NCI-H146 (cell line): Measurements from ENCODE around the gene UCK2.
"Not testable (repeated sequence)": the region's sequence is repeated elsewhere in the genome, so short reads cannot be mapped to it uniquely, and the experiment has no call there.

Experiments
- DNase-seq: peaks from one replicate; lab custom pipeline; 2025; lab: John Stamatoyannopoulos, UW

The UCK2 gene

GRCh38 chr1:165827268-165828102 is at the start of gene UCK2:
TSS of gene UCK2 (plus strand) at chr1:165827614. CDS start at chr1:165827834, 220 bp downstream.
- DNase-seq: peak; percentile 89

DNA sequence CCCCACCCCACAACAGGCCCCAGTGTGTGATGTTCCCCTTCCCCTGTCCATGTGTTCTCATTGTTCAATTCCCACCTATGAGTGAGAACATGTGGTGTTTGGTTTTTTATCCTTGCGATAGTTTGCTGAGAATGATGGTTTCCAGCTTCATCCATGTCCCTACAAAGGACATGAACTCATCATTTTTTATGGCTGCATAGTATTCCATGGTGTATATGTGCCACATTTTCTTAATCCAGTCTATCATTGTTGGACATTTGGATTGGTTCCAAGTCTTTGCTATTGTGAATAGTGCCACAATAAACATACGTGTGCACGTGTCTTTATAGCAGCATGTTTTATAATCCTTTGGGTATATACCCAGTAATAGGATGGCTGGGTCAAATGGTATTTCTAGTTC is 49.2 kb upstream of the UCK2 start:
- DNase-seq: not testable (repeated sequence)

DNA sequence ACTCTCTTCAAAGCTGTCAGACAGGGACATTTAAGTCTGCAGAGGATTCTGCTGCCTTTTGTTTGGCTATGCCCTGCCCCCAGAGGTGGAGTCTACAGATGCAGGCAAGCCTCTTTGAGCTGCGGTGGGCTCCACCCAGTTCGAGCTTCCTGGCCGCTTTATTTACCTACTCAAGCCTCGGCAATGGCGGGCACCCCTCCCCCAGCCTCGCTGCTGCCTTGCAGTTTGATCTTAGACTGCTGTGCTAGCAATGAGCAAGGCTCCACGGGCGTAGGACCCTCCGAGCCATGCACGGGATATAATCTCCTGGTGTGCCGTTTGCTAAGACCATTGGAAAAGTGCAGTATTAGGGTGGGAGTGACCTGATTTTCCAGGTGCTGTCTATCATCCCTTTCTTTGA is 43.9 kb upstream of the UCK2 start:
- not testable (repeated sequence) for DNase-seq

- no peak for DNase-seq
Measured at GRCh38 chr1:165787741-165788140, 39.7 kb upstream of the UCK2 start.

- DNase-seq: no peak
Measured at GRCh38 chr1:165793951-165794350, 33.5 kb upstream of the UCK2 start.

DNA sequence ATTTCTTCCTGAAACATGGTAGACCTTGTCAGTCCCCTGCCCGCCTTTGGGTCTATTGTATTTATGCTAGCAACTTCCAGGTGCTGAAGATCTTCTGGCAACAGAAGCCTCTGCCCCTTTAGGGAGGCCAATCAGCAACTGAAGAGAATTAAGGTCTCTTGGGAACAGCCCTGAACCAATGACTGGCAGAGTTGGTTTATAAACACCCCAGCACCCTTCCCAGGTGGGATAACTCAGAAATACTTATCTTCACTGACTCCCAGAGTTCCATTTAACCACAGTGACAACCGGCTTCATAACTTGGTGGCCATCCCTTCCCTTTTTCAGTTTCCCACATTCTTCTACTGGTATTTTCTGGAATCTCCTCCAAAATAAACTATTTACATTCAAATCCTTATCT is 31.5 kb upstream of the UCK2 start:
- DNase-seq: no peak

DNA sequence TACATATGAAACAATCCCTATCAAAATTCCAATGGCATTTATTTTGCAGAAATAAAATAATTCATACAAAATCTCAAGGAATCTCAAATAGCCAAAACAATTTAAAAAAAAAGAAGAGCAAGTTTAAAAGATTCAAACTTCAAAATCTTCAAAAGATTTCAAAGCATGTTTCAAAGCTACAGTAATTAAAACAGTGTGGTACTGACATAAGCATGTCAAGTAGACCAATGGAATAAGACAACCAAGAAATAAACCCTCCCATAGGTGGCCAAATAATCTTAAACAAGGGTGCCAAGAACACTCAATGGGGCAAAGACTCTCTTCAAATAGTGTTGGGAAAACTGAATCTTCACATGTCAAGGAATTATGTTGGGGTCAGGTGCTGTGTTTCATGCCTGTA is 28.0 kb upstream of the UCK2 start:
- no peak for DNase-seq

DNA sequence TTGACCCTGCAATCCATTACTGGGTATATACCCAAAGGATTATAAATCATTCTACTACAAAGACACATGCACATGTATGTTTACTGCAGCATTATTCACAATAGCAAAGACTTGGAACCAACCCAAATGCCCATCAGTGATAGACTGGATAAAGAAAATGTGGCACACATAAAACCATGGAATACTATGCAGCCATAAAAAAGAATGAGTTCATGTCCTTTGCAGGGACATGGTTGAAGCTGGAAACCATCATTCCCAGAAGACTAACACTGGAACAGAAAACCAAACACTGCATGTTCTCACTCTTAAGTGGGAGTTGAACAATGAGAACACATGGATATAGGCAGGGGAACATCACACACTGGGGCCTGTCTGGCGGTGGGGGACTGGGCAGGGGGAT is 22.9 kb upstream of the UCK2 start:
- DNase-seq: not testable (repeated sequence)

DNA sequence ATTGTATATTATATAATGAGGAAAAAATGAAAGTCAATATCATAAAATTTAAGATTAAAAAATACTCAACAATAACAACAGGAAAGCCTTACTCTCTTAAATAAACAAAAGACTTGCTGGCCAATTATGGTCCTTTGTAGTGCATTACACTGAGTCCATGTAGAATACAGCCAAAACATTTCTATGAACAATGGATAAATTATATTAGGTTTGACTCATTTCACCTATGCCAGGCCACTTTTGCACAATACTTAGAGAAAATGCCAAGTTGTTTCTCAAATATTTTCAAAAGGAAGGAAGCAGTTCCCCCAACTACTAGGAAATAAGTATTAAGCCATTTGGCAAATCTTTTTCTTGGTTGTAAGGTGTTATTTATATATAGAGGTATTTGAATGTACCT is 19.8 kb upstream of the UCK2 start:
- no peak for DNase-seq

GRCh38 chr1:165815725-165816124 is 11.7 kb upstream of the UCK2 start:
- DNase-seq: no peak

- no peak for DNase-seq
Measured at GRCh38 chr1:165816157-165816556, 11.3 kb upstream of the UCK2 start.

- DNase-seq: no peak
Measured at GRCh38 chr1:165816826-165817497, 10.5 kb upstream of the UCK2 start.

- DNase-seq: no peak
Measured at GRCh38 chr1:165823552-165824268, 3.7 kb upstream of the UCK2 start.

GRCh38 chr1:165824269-165824643 is 3.2 kb upstream of the UCK2 start:
- DNase-seq: no peak

GRCh38 chr1:165826565-165827267 is 698 bp upstream of the UCK2 start:
- DNase-seq: no peak

GRCh38 chr1:165828103-165828668 is 772 bp downstream of the UCK2 start:
- DNase-seq: peak; percentile 68

DNA sequence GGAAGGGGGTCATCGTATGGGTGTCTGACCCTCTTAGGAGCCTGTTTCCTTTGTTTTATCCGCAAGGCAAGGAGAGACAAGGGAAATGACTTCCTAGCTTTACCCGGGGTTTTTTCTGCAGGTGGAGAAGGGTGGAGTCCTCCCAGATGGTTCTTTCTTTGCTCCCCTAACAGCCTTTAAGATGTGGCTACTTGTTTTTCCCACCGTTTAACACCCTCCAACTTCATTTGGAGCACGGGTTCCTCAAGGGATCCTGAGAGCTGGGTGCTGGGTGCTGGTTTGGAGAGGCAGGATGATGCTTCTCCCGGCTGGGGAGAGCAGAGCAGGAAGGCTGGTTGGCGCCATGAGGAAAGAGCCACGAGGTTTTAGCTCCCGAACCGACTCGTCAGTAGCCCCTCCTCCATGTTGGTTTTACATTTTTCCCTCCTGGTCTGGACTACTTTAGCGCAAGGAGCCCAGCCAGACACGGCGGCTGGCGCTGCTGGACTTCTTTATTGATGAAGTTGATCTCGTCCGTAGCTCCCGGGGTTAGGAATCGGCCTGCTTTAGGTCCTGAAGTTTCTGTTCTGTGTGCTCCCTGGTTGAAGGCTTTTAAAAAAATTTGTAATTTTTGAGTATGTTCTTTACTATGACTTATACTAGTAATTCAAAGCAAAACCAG is 1.4 kb downstream of the UCK2 start:
- peak; percentile 91 for DNase-seq

GRCh38 chr1:165829888-165830287 is 2.5 kb downstream of the UCK2 start:
- no peak for DNase-seq

- DNase-seq: no peak
Measured at GRCh38 chr1:165831146-165831545, 3.7 kb downstream of the UCK2 start.

GRCh38 chr1:165832902-165833301 is 5.5 kb downstream of the UCK2 start:
- DNase-seq: no peak

DNA sequence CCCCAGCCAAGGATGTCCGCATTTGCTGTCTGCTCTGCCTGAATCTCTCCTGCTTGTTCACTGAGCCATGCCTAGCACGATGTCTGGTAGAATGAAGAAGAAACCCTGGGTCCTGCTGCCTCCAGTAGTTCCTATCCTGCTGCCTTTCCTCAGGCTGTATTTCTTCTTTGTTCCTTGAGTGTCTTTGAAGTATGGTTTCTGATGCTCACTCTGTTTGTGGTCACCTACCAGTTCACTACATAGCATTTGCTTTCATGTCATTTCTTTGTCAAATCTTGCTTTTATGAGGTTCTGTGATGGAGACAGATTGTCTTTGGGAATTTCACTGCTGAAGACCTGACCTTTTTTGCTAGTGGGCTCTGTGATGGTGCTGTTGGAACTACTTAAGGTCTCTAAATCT is 5.9 kb downstream of the UCK2 start:
- DNase-seq: no peak
